Mesenchymal stem cell (in vitro differentiated cells and primary cell): ENCODE measurements around the gene C9orf43.

ENCODE experiments used
- DNase-seq: peaks from one replicate; pipeline ENCODE4 v3.0.0-alpha.2; 2013
- H2AFZ ChIP-seq: one replicate; pipeline ENCODE4 v1.6.1; 2013; ENCODE audit warnings: low read depth, mild to moderate bottlenecking, control low read depth, inconsistent platforms, low read length, moderate library complexity
- H2AK5ac ChIP-seq: 2 replicates; pipeline ENCODE4 v1.6.1; 2013; ENCODE audit warnings: low read length, moderate library complexity, mild to moderate bottlenecking, inconsistent platforms; ENCODE audit not compliant: severe bottlenecking
- H2BK120ac ChIP-seq: one replicate; pipeline ENCODE4 v1.6.1; 2013; ENCODE audit warnings: low read depth, mild to moderate bottlenecking, inconsistent platforms, low read length, moderate library complexity
- H2BK12ac ChIP-seq, 2 experiments: one replicate each; pipeline ENCODE4 v1.6.1; 2013; ENCODE audit warnings: inconsistent platforms in 2 of 2, low read length in 2 of 2, mild to moderate bottlenecking in 2 of 2, moderate library complexity in 2 of 2, control low read depth in 1 of 2
- H2BK15ac ChIP-seq: one replicate; pipeline ENCODE4 v1.6.1; 2013; ENCODE audit warnings: mild to moderate bottlenecking, low read depth, inconsistent platforms; ENCODE audit not compliant: poor library complexity, severe bottlenecking
- H2BK5ac ChIP-seq: 2 replicates; pipeline ENCODE4 v1.6.1; 2013; ENCODE audit warnings: low read depth, mild to moderate bottlenecking, low read length, control low read depth, inconsistent platforms; ENCODE audit not compliant: poor library complexity, severe bottlenecking
- H3K14ac ChIP-seq, 2 experiments: one replicate each; pipeline ENCODE4 v1.6.1; 2013; ENCODE audit warnings: inconsistent platforms in 2 of 2, low read length in 2 of 2, control low read depth in 1 of 2, mild to moderate bottlenecking in 1 of 2, moderate library complexity in 1 of 2
- H3K18ac ChIP-seq, 2 experiments: one replicate each; pipeline ENCODE4 v1.6.1; 2013; ENCODE audit warnings: inconsistent platforms in 2 of 2, low read length in 2 of 2, control low read depth in 1 of 2, low read depth in 1 of 2, mild to moderate bottlenecking in 1 of 2
- H3K23ac ChIP-seq, 2 experiments: one replicate each; pipeline ENCODE4 v1.6.1; 2013; ENCODE audit warnings: inconsistent platforms in 2 of 2, low read length in 2 of 2, mild to moderate bottlenecking in 2 of 2, moderate library complexity in 2 of 2, control low read depth in 1 of 2
- H3K27ac ChIP-seq: 2 replicates; pipeline ENCODE4 v1.5.1; 2013; ENCODE audit warnings: mild to moderate bottlenecking, moderate library complexity, low read length, control low read depth, inconsistent platforms; ENCODE audit not compliant: poor library complexity, severe bottlenecking
- H3K27me3 ChIP-seq, 2 experiments: 2 replicates each; pipeline versions ENCODE4 v1.6.1 to v1.7.0; 2013; ENCODE audit warnings: low read length in 2 of 2, mild to moderate bottlenecking in 2 of 2, moderate library complexity in 2 of 2, control low read depth in 1 of 2, inconsistent platforms in 1 of 2; ENCODE audit not compliant: control insufficient read depth in 1 of 2, insufficient read depth in 1 of 2
- H3K36me3 ChIP-seq, 2 experiments: 2 replicates each; pipeline versions ENCODE4 v1.6.1 to v1.7.0; 2013; ENCODE audit warnings: low read length in 2 of 2, control low read depth in 1 of 2, inconsistent platforms in 1 of 2, low read depth in 1 of 2, mild to moderate bottlenecking in 1 of 2; ENCODE audit not compliant: insufficient read depth in 2 of 2, control insufficient read depth in 1 of 2
- H3K4ac ChIP-seq, 2 experiments: one replicate each; pipeline ENCODE4 v1.6.1; 2013; ENCODE audit warnings: inconsistent platforms in 2 of 2, low read length in 2 of 2, mild to moderate bottlenecking in 2 of 2, moderate library complexity in 2 of 2, control low read depth in 1 of 2, low read depth in 1 of 2
- H3K4me1 ChIP-seq: 2 replicates; pipeline ENCODE4 v1.6.1; 2013; ENCODE audit warnings: low read depth, low read length, control low read depth; ENCODE audit not compliant: control insufficient read depth, insufficient read depth
- H3K4me2 ChIP-seq: 2 replicates; pipeline ENCODE4 v1.6.1; 2013; ENCODE audit warnings: low read length, mild to moderate bottlenecking, inconsistent platforms; ENCODE audit not compliant: poor library complexity, severe bottlenecking
- H3K4me3 ChIP-seq, 2 experiments: 2 replicates each; pipeline versions ENCODE4 v1.5.1 to v1.7.0; 2013; ENCODE audit warnings: low read length in 2 of 2, mild to moderate bottlenecking in 2 of 2, control low read depth in 1 of 2, low read depth in 1 of 2; ENCODE audit not compliant: insufficient read depth in 1 of 2
- H3K79me1 ChIP-seq: replicated peaks from 2 replicates; pipeline ENCODE4 v1.6.1; 2013; ENCODE audit warnings: mild to moderate bottlenecking, control low read depth, low read length, inconsistent platforms; ENCODE audit not compliant: poor library complexity, severe bottlenecking
- H3K9ac ChIP-seq: 2 replicates; pipeline ENCODE4 v1.7.0; 2013; ENCODE audit warnings: mild to moderate bottlenecking, low read length, moderate library complexity
- H3K9me3 ChIP-seq: 2 replicates; pipeline ENCODE4 v1.7.0; 2013; ENCODE audit warnings: mild to moderate bottlenecking, low read length; ENCODE audit not compliant: control insufficient read depth
- H4K8ac ChIP-seq: one replicate; pipeline ENCODE4 v1.6.1; 2013; ENCODE audit warnings: inconsistent platforms, mild to moderate bottlenecking, low read length, moderate library complexity
- H4K91ac ChIP-seq: one replicate; pipeline ENCODE4 v1.6.1; 2013; ENCODE audit warnings: mild to moderate bottlenecking, low read length, inconsistent platforms
- WGBS: methylation state at CpG from one replicate; pipeline ENCODE4 v1.1.7; 2013; ENCODE audit warnings: mixed read lengths; 5-methylcytosine and 5-hydroxymethylcytosine counted together

Gene C9orf43

DNA sequence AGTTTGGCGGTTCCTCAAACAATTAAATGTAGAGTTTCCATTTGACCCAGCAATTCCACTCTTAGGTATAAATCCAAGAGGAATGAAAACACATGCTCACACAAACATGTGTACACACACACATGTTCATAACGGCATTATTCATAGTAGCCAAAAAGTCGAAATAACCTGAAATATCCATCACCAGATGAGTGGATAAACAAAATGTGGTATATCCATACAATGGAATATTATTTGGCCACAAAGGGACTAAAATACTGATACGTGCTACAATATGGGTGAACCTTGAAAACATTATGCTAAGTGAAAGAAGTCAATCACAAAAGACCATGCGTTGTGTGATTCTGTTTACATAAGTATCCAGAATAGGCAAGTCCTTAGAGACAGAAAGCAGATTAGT lies 61.7 kb downstream of the C9orf43 start:
- Histone ChIP-seq H3K4me1 (peaks cover 4% of the 10 kb centered on the region), H3K4ac (no peak overlapping the region), H3K27me3 (peaks cover 0 to 4% of the 10 kb centered on the region in 2 experiments), H3K4me2 (no peak overlapping the region), H2BK15ac (no peak overlapping the region), H3K9me3 (no peaks in the 10 kb centered on the region), H3K9ac (no peak overlapping the region), H3K23ac (no peak overlapping the region), H2BK5ac (no peak overlapping the region), H3K18ac (no peak overlapping the region), H3K79me1 (peaks cover 4% of the 10 kb centered on the region), H2BK12ac (no peak overlapping the region), H3K14ac (no peak overlapping the region), H2BK120ac (no peak overlapping the region), H3K4me3 (no peak overlapping the region), H2AK5ac (no peak overlapping the region), H3K36me3 (no peaks in the 10 kb centered on the region), H3K27ac (no peak overlapping the region), H4K8ac (no peak overlapping the region), H4K91ac (no peak overlapping the region), H2AFZ (no peak overlapping the region)
- no peak for DNase-seq
- 99% methylated on average over 5 of the region's 5 CpGs for WGBS

- 77% methylated on average over 8 of the region's 8 CpGs for WGBS
- H3K36me3 ChIP-seq: no peaks in the 10 kb centered on the region
- DNase-seq: no peak
- H3K23ac ChIP-seq: peak overlapping the region in 1 of 2 experiments; percentile 67
- no peak overlapping the region for H2AK5ac ChIP-seq
- H3K27me3 ChIP-seq: peaks cover 0 to 17% of the 10 kb centered on the region in 2 experiments
- H2BK15ac ChIP-seq: peak overlapping the region; percentile 38
- no peak overlapping the region for H4K8ac ChIP-seq
- no peak overlapping the region for H3K27ac ChIP-seq
- peaks cover 2% of the 10 kb centered on the region for H3K79me1 ChIP-seq
- no peak overlapping the region for H2BK120ac ChIP-seq
- no peak overlapping the region for H2BK12ac ChIP-seq
- H2AFZ ChIP-seq: no peak overlapping the region
- H3K4me3 ChIP-seq: no peak overlapping the region
- no peak overlapping the region for H3K9ac ChIP-seq
- H4K91ac ChIP-seq: no peak overlapping the region
- H3K14ac ChIP-seq: peak overlapping the region in 1 of 2 experiments; percentile 57
- no peak overlapping the region for H3K18ac ChIP-seq
- peaks cover 2% of the 10 kb centered on the region for H3K4me1 ChIP-seq
- peak overlapping the region in 1 of 2 experiments; percentile 20 for H3K4ac ChIP-seq
- no peaks in the 10 kb centered on the region for H3K9me3 ChIP-seq
- no peak overlapping the region for H3K4me2 ChIP-seq
- no peak overlapping the region for H2BK5ac ChIP-seq
Observed at GRCh38 chr9:113474360-113475028, 63.9 kb downstream of the C9orf43 start.

DNA sequence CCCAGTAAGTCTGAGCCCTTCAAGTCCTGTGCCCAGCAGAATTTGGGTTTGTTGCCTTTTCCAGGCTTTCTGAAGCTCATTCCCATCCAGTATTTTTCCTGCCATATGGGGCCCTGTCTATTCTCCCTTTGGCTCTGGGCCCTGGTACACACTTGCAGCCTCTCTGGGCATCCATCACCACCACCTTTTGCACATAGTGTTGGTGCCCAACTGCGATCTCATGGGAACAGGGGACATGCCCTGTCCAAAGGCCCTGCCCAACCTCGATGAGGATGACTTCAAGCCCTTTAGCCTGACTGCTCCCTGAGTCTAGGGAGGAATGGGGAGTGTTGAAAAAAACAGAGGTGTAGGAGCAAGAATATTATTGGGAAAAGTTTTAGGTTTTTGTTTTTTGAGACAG lies 64.5 kb downstream of the C9orf43 start:
- no peak overlapping the region for H3K23ac ChIP-seq
- H3K4me3 ChIP-seq: no peak overlapping the region
- H3K9ac ChIP-seq: no peak overlapping the region
- no peak overlapping the region for H4K8ac ChIP-seq
- H2BK5ac ChIP-seq: no peak overlapping the region
- H2AK5ac ChIP-seq: no peak overlapping the region
- no peak overlapping the region for H3K14ac ChIP-seq
- H2AFZ ChIP-seq: no peak overlapping the region
- WGBS: 89% methylated on average over 2 of the region's 2 CpGs
- no peak overlapping the region for H2BK120ac ChIP-seq
- H2BK12ac ChIP-seq: no peak overlapping the region
- H3K9me3 ChIP-seq: no peaks in the 10 kb centered on the region
- H3K4me1 ChIP-seq: peaks cover 2% of the 10 kb centered on the region
- peaks cover 0 to 17% of the 10 kb centered on the region in 2 experiments for H3K27me3 ChIP-seq
- no peak for DNase-seq
- no peak overlapping the region for H2BK15ac ChIP-seq
- no peak overlapping the region for H3K27ac ChIP-seq
- H3K4me2 ChIP-seq: no peak overlapping the region
- H3K4ac ChIP-seq: no peak overlapping the region
- no peak overlapping the region for H3K18ac ChIP-seq
- no peak overlapping the region for H4K91ac ChIP-seq
- no peaks in the 10 kb centered on the region for H3K36me3 ChIP-seq
- H3K79me1 ChIP-seq: peaks cover 2% of the 10 kb centered on the region

- Histone ChIP-seq H2BK5ac (no peak overlapping the region), H3K23ac (no peak overlapping the region), H2BK15ac (no peak overlapping the region), H2BK12ac (no peak overlapping the region), H4K91ac (no peak overlapping the region), H3K79me1 (peaks cover 2% of the 10 kb centered on the region), H2BK120ac (no peak overlapping the region), H3K27ac (no peak overlapping the region), H3K9ac (no peak overlapping the region), H3K4me3 (no peak overlapping the region), H3K18ac (no peak overlapping the region), H4K8ac (no peak overlapping the region), H3K4ac (no peak overlapping the region), H3K14ac (no peak overlapping the region), H2AK5ac (no peak overlapping the region), H3K9me3 (no peaks in the 10 kb centered on the region), H3K36me3 (no peaks in the 10 kb centered on the region), H3K27me3 (peaks cover 0 to 17% of the 10 kb centered on the region in 2 experiments), H3K4me2 (no peak overlapping the region), H3K4me1 (peaks cover 2% of the 10 kb centered on the region), H2AFZ (no peak overlapping the region)
- WGBS: 94% methylated on average over 4 of the region's 4 CpGs
- no peak for DNase-seq
Observed at GRCh38 chr9:113475992-113476391, 65.4 kb downstream of the C9orf43 start.
